Neural cell (in vitro differentiated cells): Measurements from ENCODE around the gene BRIX1.

Experiments used
- EP300 ChIP-seq: fragments of 450-650 bp; conservative IDR thresholded peaks from 2 replicates; pipeline ENCODE4 v1.6.1; 2014; ENCODE audit warnings: antibody characterized with exemption, mild to moderate bottlenecking, moderate library complexity; ENCODE audit not compliant: poor library complexity, severe bottlenecking
- POLR2AphosphoS5 ChIP-seq: IDR thresholded peaks from 2 replicates; pipeline ENCODE4 v1.6.1; 2012
- SMC3 ChIP-seq: fragments of 450-650 bp; conservative IDR thresholded peaks from 2 replicates; pipeline ENCODE4 v1.6.1; 2014; ENCODE audit warnings: antibody characterized with exemption, mild to moderate bottlenecking, moderate library complexity; ENCODE audit not compliant: poor library complexity

DNA sequence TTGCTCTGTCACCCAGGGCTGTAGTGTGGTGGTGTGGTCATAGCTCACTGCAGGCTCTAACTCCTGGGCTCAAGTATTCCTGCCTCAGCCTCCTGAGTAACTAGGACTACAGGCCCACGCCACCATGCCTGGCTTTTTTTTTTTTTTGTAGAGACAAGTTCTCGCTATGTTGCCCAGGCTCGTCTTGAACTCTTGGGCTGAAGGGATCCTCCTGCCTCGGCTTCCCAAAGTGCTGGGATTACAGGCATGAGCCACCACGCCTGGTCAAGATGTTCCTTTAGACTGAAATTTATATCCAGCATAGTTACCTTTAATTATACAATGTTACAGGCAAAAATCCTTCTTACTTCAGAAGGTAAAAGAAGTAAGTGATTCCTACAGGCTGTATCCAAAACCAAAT lies 12.3 kb downstream of the BRIX1 start:
- TF ChIP-seq SMC3 (no peak), EP300 (no peak), POLR2AphosphoS5 (no peak)
